Chondrocyte (in vitro differentiated cells): ENCODE results near the gene LPCAT1. TPM values are rescaled to one million over a fixed set of nuclear protein-coding genes. Genes with fewer than 3 reads are reported as not detected.

ENCODE experiments used
- DNase-seq: peaks from one replicate; pipeline ENCODE4 v3.0.0; 2021; ENCODE audit warnings: mixed read lengths, low spot score
- H3K27ac Mint-ChIP-seq: one replicate; pipeline ENCODE4 v1.8.0; 2021; ENCODE audit warnings: mild to moderate bottlenecking, moderate library complexity, mixed read lengths; ENCODE audit not compliant: unreplicated experiment
- H3K27me3 Mint-ChIP-seq: 2 replicates; pipeline ENCODE4 v1.8.0; 2021; ENCODE audit warnings: low read depth, mixed read lengths
- H3K36me3 Mint-ChIP-seq: 2 replicates; pipeline ENCODE4 v1.8.0; 2021; ENCODE audit warnings: low read depth, mixed read lengths
- H3K4me1 Mint-ChIP-seq: 2 replicates; pipeline ENCODE4 v1.8.0; 2021; ENCODE audit warnings: low read depth, mild to moderate bottlenecking, mixed read lengths
- H3K4me3 Mint-ChIP-seq: one replicate; pipeline ENCODE4 v1.8.0; 2021; ENCODE audit warnings: mild to moderate bottlenecking, moderate library complexity, mixed read lengths; ENCODE audit not compliant: unreplicated experiment
- H3K9me3 Mint-ChIP-seq: 2 replicates; pipeline ENCODE4 v1.8.0; 2021; ENCODE audit warnings: low read depth, mixed read lengths
- CTCF ChIP-seq: fragments of 200-600 bp; sonication (generic); IDR thresholded peaks from 2 replicates; pipeline ENCODE4 v1.5.0; 2021; ENCODE audit warnings: antibody characterized with exemption, mild to moderate bottlenecking, moderate library complexity
- total RNA-seq: library from RNA; stranded (reverse); gene quantifications from 3 replicates; pipeline ENCODE4 v1.2.1, GENCODE V29; 2021

The LPCAT1 gene
- total RNA-seq, 1 donor from 2014 or later: 49.4 TPM

- peak; percentile 90 for DNase-seq
Measured at GRCh38 chr5:1437876-1438559, 85.7 kb downstream of the LPCAT1 start.

DNA sequence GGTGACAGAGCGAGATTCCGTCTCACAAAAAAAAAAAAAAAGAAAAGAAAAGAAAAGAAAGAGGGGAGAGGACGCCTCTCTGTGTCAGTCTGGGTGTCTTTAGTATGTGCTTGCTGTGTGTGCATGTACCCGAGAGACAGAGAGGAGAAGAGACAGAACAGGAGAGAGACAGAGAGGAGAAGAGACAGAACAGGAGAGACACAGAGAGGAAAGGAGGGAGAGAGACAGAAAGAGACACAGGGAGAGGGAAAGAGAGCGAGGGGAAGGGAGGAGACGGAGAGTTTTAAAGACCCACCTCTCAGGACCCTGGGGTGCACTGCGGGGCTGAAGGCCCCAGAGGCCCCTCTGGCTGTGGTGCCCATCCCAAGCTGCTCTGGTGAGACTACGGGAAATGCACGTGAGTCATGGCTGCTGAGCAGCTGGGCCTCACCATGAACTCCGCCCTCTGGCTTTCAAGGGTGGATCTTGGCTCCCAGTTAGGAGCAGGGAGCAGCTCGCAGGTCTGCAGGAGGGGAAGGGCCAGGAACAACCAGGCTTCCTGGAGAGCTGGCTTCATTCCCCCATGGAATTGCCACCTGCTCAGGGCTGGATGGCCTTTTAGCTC lies 86.4 kb downstream of the LPCAT1 start:
- peaks cover 15% of the 10 kb centered on the region for H3K9me3 Mint-ChIP-seq
- H3K27ac Mint-ChIP-seq: no peak overlapping the region
- H3K4me1 Mint-ChIP-seq: no peaks in the 10 kb centered on the region
- no peak for TF ChIP-seq CTCF
- H3K27me3 Mint-ChIP-seq: peaks cover 33% of the 10 kb centered on the region
- H3K4me3 Mint-ChIP-seq: no peak overlapping the region
- H3K36me3 Mint-ChIP-seq: peaks cover 6% of the 10 kb centered on the region
- DNase-seq: no peak

More at GRCh38 chr5:1437876-1438559, 85.7 kb downstream of the LPCAT1 start:
- Mint-ChIP-seq H3K27me3 (peaks cover 38% of the 10 kb centered on the region), H3K9me3 (peaks cover 15% of the 10 kb centered on the region), H3K4me3 (no peak overlapping the region), H3K4me1 (no peaks in the 10 kb centered on the region), H3K36me3 (peaks cover 6% of the 10 kb centered on the region), H3K27ac (no peak overlapping the region)
- TF ChIP-seq CTCF: no peak

GRCh38 chr5:1436681-1437080 lies 87.1 kb downstream of the LPCAT1 start:
- Mint-ChIP-seq H3K36me3 (peaks cover 6% of the 10 kb centered on the region), H3K27me3 (peaks cover 33% of the 10 kb centered on the region), H3K27ac (no peak overlapping the region), H3K4me3 (no peak overlapping the region), H3K4me1 (no peaks in the 10 kb centered on the region), H3K9me3 (peaks cover 15% of the 10 kb centered on the region)
- peak; percentile 81 for DNase-seq
- no peak for TF ChIP-seq CTCF

DNA sequence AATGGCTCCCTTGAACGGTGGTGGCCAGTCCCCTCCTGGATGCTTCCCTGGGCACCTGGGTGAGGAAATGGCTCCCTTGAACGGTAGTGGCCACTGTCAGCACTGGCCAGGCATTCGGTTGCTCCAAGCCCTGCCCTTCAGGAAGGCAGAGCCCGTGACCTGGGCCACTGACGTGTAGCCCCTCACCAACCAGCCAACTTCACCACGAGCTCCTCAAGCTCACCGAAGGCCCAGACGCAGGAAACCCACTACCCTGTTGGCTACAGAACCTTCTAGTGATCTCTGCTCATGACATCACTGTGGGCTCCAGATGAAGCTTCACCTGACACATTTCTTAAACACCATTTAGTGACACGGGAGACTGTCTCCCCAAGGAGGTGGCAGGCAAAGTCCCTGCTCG lies 87.7 kb downstream of the LPCAT1 start:
- no peaks in the 10 kb centered on the region for H3K4me1 Mint-ChIP-seq
- H3K4me3 Mint-ChIP-seq: no peak overlapping the region
- peak; percentile 67 for DNase-seq
- no peak for TF ChIP-seq CTCF
- H3K36me3 Mint-ChIP-seq: peaks cover 6% of the 10 kb centered on the region
- H3K27me3 Mint-ChIP-seq: peaks cover 31% of the 10 kb centered on the region
- H3K9me3 Mint-ChIP-seq: peaks cover 15% of the 10 kb centered on the region
- H3K27ac Mint-ChIP-seq: no peak overlapping the region

DNA sequence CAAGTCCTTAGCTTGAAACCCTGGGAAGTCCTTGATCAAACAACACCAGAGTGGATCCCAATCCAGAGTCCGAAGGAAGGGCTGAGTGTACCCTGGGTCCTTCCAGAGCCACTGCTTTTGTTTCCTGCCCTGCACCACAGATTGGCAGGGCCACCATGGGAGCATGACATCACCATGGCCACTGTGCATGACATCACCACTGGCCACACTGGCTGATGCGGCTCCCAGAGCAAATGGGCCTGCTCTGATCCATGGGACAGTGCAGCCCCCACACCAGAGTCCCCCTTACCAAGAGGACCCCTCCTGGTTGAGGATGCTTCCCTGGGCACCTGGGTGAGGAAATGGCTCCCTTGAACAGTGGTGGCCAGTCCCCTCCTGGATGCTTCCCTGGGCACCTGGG lies 88.4 kb downstream of the LPCAT1 start:
- Mint-ChIP-seq H3K9me3 (peaks cover 14% of the 10 kb centered on the region), H3K27ac (no peak overlapping the region), H3K36me3 (peaks cover 6% of the 10 kb centered on the region), H3K27me3 (peaks cover 28% of the 10 kb centered on the region), H3K4me1 (no peaks in the 10 kb centered on the region), H3K4me3 (no peak overlapping the region)
- DNase-seq: no peak
- TF ChIP-seq CTCF: no peak
